ENCODE measurements around the gene TNXB.

DNA sequence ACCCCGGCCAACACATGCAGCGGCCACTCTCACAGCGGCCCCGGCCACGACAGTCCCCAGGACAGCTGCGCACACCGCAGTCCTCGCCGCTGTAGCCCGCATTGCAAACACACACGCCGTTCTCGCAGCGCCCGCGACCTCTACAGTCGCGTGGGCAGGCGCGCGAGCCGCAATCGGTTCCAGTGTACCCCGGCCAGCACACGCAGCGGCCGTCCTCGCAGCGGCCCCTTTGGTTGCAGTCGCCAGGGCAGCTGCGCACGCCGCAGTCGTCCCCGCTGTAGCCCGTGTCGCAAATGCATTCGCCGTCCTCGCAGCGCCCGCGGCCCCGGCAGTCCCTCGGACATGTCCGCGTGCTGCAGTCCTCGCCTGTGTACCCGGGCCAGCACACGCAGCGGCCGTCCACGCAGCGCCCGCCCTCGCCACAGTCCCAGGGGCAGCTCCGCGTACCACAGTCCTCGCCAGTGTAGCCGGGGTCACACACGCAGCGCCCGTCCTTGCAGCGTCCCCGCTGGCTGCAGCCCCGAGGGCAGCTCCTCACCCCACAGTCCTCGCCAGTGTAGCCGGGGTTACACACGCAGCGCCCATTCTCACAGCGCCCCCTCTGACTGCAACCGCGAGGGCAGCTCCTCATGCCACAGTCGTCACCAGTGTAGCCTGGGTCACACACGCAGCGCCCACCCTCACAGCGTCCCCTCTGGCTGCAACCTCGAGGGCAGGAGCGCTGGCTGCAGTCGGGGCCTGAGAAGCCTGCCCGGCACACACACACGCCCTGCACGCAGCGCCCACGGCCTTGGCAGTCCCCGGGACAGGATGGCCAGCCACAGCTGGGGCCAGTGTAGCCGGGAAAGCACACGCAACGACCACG lies 12.5 kb downstream of the TNXB start:
- TF ChIP-seq CTCF (IDR thresholded peaks at IDR 0.05) (no peak), POLR2A (IDR thresholded peaks at IDR 0.05) (no peak)
